OCI-LY1 (cell line): Measurements from ENCODE around the gene DBH.

ENCODE experiments used
- CTCF ChIP-seq: fragments of 200-600 bp; sonication (generic), shearing (Covaris generic); IDR thresholded peaks from 2 replicates; pipeline ENCODE4 v1.5.1; 2017; ENCODE audit warnings: mild to moderate bottlenecking, antibody characterized with exemption, low read length, moderate library complexity, mixed read lengths
- EZH2 ChIP-seq: fragments of 200-600 bp; sonication (generic), shearing (Covaris generic); IDR thresholded peaks from 2 replicates; pipeline ENCODE4 v1.8.0; 2017; ENCODE audit warnings: borderline replicate concordance, mixed run types, mild to moderate bottlenecking, antibody characterized with exemption, low read length, moderate library complexity, mixed read lengths

DNA sequence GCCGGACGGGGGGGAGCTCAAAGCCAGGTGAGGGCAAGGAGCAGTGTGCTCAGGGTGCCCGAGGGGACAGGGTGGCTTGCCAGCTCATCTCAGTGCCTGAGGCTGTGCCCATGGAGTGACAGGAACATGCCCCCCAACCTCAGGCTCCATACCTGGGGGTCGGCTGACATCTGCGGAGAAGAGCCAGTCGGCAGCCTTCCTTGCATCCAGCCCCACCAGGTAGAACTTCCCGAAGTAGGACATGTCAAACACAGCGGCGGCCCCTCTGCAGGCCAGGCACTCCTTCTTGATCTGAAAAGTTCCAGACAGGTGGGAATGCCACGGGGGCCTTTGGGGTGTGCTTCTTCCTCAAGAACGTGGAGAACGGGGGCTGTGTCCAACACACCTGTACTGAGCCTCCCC is 59.9 kb downstream of the DBH start:
- TF ChIP-seq CTCF (no peak), EZH2 (no peak)
